HEK293T (cell line): ENCODE measurements around the gene SLC25A22.

ENCODE experiments used
- BHLHE40 ChIP-seq: fragments of 450-650 bp; IDR thresholded peaks from 2 replicates; pipeline ENCODE4 v1.6.1; 2016; ENCODE audit warnings: mild to moderate bottlenecking, moderate library complexity, borderline replicate concordance
- FOXA1 ChIP-seq: fragments of 450-650 bp; IDR thresholded peaks from 2 replicates; pipeline ENCODE4 v1.6.1; 2016; ENCODE audit warnings: mild to moderate bottlenecking
- FOXK2 ChIP-seq: fragments of 450-650 bp; IDR thresholded peaks from 2 replicates; pipeline ENCODE4 v1.6.1; 2016; ENCODE audit warnings: mild to moderate bottlenecking
- NFRKB ChIP-seq: fragments of 450-650 bp; IDR thresholded peaks from 2 replicates; pipeline ENCODE4 v1.6.1; 2016; ENCODE audit warnings: mild to moderate bottlenecking, moderate library complexity

GRCh38 chr11:845872-846495 lies 47.9 kb upstream of the SLC25A22 start:
- TF ChIP-seq BHLHE40 (no peak), FOXK2 (no peak), NFRKB (no peak), FOXA1 (no peak)
